Measurements from ENCODE around the gene PGM2.

PGM2 gene

GRCh38 chr4:37835806-37836205 is 9.3 kb downstream of the PGM2 start:
- CTCF ChIA-PET, result interaction anchor here (0.8 to 2.8 kb wide), 5 partner anchors 10 to 200 kb away, joined by 3 to 15 read pairs (median 3); partner anchors contain the start of gene PGM2
- DNase-seq (ENCODE audit: extremely low spot score), result no peak
- POLR2A ChIA-PET, result no interaction called here
- no peak for TF ChIP-seq CTCF (IDR thresholded peaks at IDR 0.05; ENCODE audit: control extremely low read depth, extremely low read depth, low read depth, missing control alignments)

GRCh38 chr4:37836274-37836673 is 9.8 kb downstream of the PGM2 start:
- no peak for DNase-seq (ENCODE audit: extremely low spot score)
- ChIA-PET CTCF (interaction anchor here (0.8 to 2.8 kb wide), 3 partner anchors 11 to 17 kb away, joined by 3 to 15 read pairs (median 6); partner anchors contain the start of gene PGM2), POLR2A (no interaction called here)
- no peak for TF ChIP-seq CTCF (IDR thresholded peaks at IDR 0.05; ENCODE audit: control extremely low read depth, extremely low read depth, low read depth, missing control alignments)

- TF ChIP-seq CTCF (IDR thresholded peaks at IDR 0.05; ENCODE audit: control extremely low read depth, extremely low read depth, low read depth, missing control alignments), result no peak
- ChIA-PET CTCF (interaction anchor here (0.8 to 2.8 kb wide), 3 partner anchors 12 to 17 kb away, joined by 3 to 15 read pairs (median 6); partner anchors contain the start of gene PGM2), POLR2A (no interaction called here)
- DNase-seq (ENCODE audit: extremely low spot score), result no peak
These were observed 10.5 kb downstream of the PGM2 start for GRCh38 chr4:37836838-37837440.

GRCh38 chr4:37837446-37837845 is 11.0 kb downstream of the PGM2 start:
- ChIA-PET POLR2A (interaction anchor here (1.0 kb wide), 1 partner anchor 11 kb away, joined by 3 read pairs; the partner anchor contains the start of gene PGM2), CTCF (no interaction called here)
- no peak for TF ChIP-seq CTCF (IDR thresholded peaks at IDR 0.05; ENCODE audit: control extremely low read depth, extremely low read depth, low read depth, missing control alignments)
- no peak for DNase-seq (ENCODE audit: extremely low spot score)

- ChIA-PET POLR2A (no interaction called here), CTCF (no interaction called here)
- no peak for TF ChIP-seq CTCF (IDR thresholded peaks at IDR 0.05; ENCODE audit: control extremely low read depth, extremely low read depth, low read depth, missing control alignments)
- no peak for DNase-seq (ENCODE audit: extremely low spot score)
These were observed 12.9 kb downstream of the PGM2 start for GRCh38 chr4:37839426-37839825.

- no peak for TF ChIP-seq CTCF (IDR thresholded peaks at IDR 0.05; ENCODE audit: control extremely low read depth, extremely low read depth, low read depth, missing control alignments)
- DNase-seq (ENCODE audit: extremely low spot score), result no peak
- POLR2A ChIA-PET, result interaction anchor here (0.6 kb wide), 1 partner anchor 23 kb away, joined by 4 read pairs; no protein-coding TSS in a partner anchor
- CTCF ChIA-PET, result interaction anchor here (1.1 kb wide), 1 partner anchor 191 kb away, joined by 3 read pairs; no protein-coding TSS in a partner anchor
These were observed 17.7 kb downstream of the PGM2 start for GRCh38 chr4:37844204-37844603.
